Breast epithelium (tissue), 3 donors: ENCODE measurements around the gene MICAL3.

ENCODE experiments used
- POLR2A ChIP-seq: fragments of 450-650 bp; IDR thresholded peaks from one replicate; pipeline ENCODE4 v1.6.1; 2016; ENCODE audit warnings: antibody characterized with exemption, mild to moderate bottlenecking, moderate library complexity
- POLR2AphosphoS5 ChIP-seq, 3 donors: sonication (generic); formaldehyde crosslinking; IDR thresholded peaks; one replicate each; pipeline ENCODE4 v1.6.1; 2017; ENCODE audit warnings: antibody characterized with exemption in 3 of 3
- TF ChIP-seq, protein P1 (sequence below), 3 donors: fragments of 450-650 bp; IDR thresholded peaks; one replicate each; pipeline ENCODE4 v1.5.1; 2016 to 2017; ENCODE audit warnings: antibody characterized with exemption in 3 of 3, mild to moderate bottlenecking in 3 of 3, moderate library complexity in 3 of 3

- TF ChIP-seq, protein P1, sequence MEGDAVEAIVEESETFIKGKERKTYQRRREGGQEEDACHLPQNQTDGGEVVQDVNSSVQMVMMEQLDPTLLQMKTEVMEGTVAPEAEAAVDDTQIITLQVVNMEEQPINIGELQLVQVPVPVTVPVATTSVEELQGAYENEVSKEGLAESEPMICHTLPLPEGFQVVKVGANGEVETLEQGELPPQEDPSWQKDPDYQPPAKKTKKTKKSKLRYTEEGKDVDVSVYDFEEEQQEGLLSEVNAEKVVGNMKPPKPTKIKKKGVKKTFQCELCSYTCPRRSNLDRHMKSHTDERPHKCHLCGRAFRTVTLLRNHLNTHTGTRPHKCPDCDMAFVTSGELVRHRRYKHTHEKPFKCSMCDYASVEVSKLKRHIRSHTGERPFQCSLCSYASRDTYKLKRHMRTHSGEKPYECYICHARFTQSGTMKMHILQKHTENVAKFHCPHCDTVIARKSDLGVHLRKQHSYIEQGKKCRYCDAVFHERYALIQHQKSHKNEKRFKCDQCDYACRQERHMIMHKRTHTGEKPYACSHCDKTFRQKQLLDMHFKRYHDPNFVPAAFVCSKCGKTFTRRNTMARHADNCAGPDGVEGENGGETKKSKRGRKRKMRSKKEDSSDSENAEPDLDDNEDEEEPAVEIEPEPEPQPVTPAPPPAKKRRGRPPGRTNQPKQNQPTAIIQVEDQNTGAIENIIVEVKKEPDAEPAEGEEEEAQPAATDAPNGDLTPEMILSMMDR (IDR thresholded peaks at IDR 0.05), result no peak
- TF ChIP-seq POLR2A (no peak), POLR2AphosphoS5 (IDR thresholded peaks at IDR 0.05) (no peak)
Measured at GRCh38 chr22:17751596-17751995, 272.8 kb downstream of the MICAL3 start.
